GM23338 (cell line): ENCODE measurements around the gene NFE2L3. TPM values are rescaled to one million over a fixed set of nuclear protein-coding genes. Genes with fewer than 3 reads are reported as not detected.

ENCODE experiments used
- CREB1 ChIP-seq: fragments of 250-450 bp; sonication (Bioruptor Pico); IDR thresholded peaks from 2 replicates; pipeline ENCODE4 v1.5.0; 2020; ENCODE audit warnings: low read depth, mild to moderate bottlenecking, moderate library complexity
- CTCF ChIP-seq, 2 experiments: fragments of 200-600 bp in 1 of 2; sonication (generic) in 1 of 2; conservative IDR thresholded peaks; 2 replicates each; pipeline versions ENCODE4 v1.5.1 to v1.6.1; 2016 to 2017; ENCODE audit warnings: antibody characterized with exemption in 2 of 2, low read depth in 2 of 2, mild to moderate bottlenecking in 2 of 2, moderate library complexity in 1 of 2
- EZH2 ChIP-seq: fragments of 200-600 bp; sonication (generic); IDR thresholded peaks from one replicate; pipeline ENCODE4 v1.8.0; 2017; ENCODE audit warnings: antibody characterized with exemption, mild to moderate bottlenecking, low read depth; ENCODE audit not compliant: unreplicated experiment
- EZH2phosphoT487 ChIP-seq: fragments of 200-600 bp; sonication (generic); IDR thresholded peaks from one replicate; pipeline ENCODE4 v1.8.1; 2018; ENCODE audit warnings: antibody characterized with exemption; ENCODE audit not compliant: unreplicated experiment
- NANOG ChIP-seq: IDR thresholded peaks from 2 replicates; pipeline ENCODE4 v1.6.1; 2016; ENCODE audit warnings: antibody characterized with exemption, borderline replicate concordance
- POLR2AphosphoS5 ChIP-seq: IDR thresholded peaks from 2 replicates; pipeline ENCODE4 v1.6.1; 2016; ENCODE audit warnings: antibody characterized with exemption, low read depth
- STAT1 ChIP-seq: IDR thresholded peaks from one replicate; pipeline ENCODE4 v1.6.1; 2016; ENCODE audit warnings: antibody characterized with exemption; ENCODE audit not compliant: unreplicated experiment
- ZNF114 ChIP-seq: fragments of 250-450 bp; sonication (Bioruptor Pico); IDR thresholded peaks from 2 replicates; pipeline ENCODE4 v1.5.0; 2020; ENCODE audit warnings: mild to moderate bottlenecking, moderate library complexity
- ZNF331 ChIP-seq: fragments of 250-450 bp; sonication (Bioruptor Pico); IDR thresholded peaks from 2 replicates; pipeline ENCODE4 v1.5.0; 2020; ENCODE audit warnings: low read depth, mild to moderate bottlenecking, moderate library complexity
- polyA plus RNA-seq: library from polyadenylated mRNA; unstranded; fragments of >200 nt; fragmentation: Nextera tagmentation; extraction: Ambion mirVana; gene quantifications from 2 replicates; pipeline ENCODE4 v1.2.1, GENCODE V29; 2016
- total RNA-seq: library from RNA; depleted of rRNA; stranded (reverse); fragments of >200 nt; shearing (Covaris generic); gene quantifications from 2 replicates; pipeline ENCODE4 v1.2.3, GENCODE V29; 2014
- TF ChIP-seq, protein P1 (sequence below): fragments of 250-450 bp; sonication (Bioruptor Pico); IDR thresholded peaks from 2 replicates; pipeline ENCODE4 v1.5.0; 2020; ENCODE audit warnings: mild to moderate bottlenecking, moderate library complexity
- TF ChIP-seq, protein P2 (sequence below): IDR thresholded peaks from 2 replicates; pipeline ENCODE4 v1.6.1; 2016; ENCODE audit warnings: antibody characterized with exemption

The NFE2L3 gene
- total and polyA plus RNA-seq, 2 experiments from 2014 or later: 62.0 to 142 TPM

DNA sequence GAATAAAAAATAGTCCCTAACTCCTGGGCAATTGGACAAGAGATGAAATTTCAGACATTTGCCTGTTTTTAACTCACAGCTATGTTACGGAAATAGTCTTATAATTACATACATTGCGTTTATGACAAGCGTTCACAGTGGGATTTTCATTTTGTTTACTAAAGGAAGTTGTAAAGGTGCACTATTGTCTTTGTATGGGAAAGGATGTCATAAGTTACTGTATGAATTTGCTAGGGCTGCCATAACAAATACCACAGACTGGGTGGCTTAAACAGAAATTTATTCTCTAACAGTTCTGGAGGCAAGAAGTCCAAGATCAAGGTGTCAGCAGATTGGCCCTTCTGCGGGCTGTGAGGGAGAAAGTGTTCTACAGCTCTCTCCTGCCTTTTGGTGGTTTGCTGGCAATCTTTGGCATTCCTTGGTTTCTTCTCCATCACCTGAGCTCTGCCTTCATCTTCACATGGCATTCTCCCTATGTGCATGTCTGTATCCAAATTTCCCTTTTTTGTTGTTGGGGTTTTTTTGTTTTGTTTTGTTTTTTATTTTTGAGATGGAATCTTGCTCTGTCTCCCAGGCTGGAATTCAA lies 5.6 kb downstream of the NFE2L3 start (continued):
- TF ChIP-seq, protein P1, sequence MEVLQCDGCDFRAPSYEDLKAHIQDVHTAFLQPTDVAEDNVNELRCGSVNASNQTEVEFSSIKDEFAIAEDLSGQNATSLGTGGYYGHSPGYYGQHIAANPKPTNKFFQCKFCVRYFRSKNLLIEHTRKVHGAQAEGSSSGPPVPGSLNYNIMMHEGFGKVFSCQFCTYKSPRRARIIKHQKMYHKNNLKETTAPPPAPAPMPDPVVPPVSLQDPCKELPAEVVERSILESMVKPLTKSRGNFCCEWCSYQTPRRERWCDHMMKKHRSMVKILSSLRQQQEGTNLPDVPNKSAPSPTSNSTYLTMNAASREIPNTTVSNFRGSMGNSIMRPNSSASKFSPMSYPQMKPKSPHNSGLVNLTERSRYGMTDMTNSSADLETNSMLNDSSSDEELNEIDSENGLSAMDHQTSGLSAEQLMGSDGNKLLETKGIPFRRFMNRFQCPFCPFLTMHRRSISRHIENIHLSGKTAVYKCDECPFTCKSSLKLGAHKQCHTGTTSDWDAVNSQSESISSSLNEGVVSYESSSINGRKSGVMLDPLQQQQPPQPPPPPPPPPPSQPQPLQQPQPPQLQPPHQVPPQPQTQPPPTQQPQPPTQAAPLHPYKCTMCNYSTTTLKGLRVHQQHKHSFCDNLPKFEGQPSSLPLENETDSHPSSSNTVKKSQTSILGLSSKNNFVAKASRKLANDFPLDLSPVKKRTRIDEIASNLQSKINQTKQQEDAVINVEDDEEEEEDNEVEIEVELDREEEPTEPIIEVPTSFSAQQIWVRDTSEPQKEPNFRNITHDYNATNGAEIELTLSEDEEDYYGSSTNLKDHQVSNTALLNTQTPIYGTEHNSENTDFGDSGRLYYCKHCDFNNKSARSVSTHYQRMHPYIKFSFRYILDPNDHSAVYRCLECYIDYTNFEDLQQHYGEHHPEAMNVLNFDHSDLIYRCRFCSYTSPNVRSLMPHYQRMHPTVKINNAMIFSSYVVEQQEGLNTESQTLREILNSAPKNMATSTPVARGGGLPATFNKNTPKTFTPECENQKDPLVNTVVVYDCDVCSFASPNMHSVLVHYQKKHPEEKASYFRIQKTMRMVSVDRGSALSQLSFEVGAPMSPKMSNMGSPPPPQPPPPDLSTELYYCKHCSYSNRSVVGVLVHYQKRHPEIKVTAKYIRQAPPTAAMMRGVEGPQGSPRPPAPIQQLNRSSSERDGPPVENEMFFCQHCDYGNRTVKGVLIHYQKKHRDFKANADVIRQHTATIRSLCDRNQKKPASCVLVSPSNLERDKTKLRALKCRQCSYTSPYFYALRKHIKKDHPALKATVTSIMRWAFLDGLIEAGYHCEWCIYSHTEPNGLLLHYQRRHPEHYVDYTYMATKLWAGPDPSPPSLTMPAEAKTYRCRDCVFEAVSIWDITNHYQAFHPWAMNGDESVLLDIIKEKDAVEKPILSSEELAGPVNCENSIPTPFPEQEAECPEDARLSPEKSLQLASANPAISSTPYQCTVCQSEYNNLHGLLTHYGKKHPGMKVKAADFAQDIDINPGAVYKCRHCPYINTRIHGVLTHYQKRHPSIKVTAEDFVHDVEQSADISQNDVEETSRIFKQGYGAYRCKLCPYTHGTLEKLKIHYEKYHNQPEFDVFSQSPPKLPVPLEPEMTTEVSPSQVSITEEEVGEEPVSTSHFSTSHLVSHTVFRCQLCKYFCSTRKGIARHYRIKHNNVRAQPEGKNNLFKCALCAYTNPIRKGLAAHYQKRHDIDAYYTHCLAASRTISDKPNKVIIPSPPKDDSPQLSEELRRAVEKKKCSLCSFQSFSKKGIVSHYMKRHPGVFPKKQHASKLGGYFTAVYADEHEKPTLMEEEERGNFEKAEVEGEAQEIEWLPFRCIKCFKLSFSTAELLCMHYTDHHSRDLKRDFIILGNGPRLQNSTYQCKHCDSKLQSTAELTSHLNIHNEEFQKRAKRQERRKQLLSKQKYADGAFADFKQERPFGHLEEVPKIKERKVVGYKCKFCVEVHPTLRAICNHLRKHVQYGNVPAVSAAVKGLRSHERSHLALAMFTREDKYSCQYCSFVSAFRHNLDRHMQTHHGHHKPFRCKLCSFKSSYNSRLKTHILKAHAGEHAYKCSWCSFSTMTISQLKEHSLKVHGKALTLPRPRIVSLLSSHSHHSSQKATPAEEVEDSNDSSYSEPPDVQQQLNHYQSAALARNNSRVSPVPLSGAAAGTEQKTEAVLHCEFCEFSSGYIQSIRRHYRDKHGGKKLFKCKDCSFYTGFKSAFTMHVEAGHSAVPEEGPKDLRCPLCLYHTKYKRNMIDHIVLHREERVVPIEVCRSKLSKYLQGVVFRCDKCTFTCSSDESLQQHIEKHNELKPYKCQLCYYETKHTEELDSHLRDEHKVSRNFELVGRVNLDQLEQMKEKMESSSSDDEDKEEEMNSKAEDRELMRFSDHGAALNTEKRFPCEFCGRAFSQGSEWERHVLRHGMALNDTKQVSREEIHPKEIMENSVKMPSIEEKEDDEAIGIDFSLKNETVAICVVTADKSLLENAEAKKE: no peak
- TF ChIP-seq ZNF114 (CRISPR knock-in tag): no peak
- no peak for TF ChIP-seq STAT1
- TF ChIP-seq CTCF (conservative IDR thresholded peaks at IDR 0.05; ENCODE audit: low read depth in 2 of 2): no peak
- no peak for TF ChIP-seq CREB1
- TF ChIP-seq, protein P2, sequence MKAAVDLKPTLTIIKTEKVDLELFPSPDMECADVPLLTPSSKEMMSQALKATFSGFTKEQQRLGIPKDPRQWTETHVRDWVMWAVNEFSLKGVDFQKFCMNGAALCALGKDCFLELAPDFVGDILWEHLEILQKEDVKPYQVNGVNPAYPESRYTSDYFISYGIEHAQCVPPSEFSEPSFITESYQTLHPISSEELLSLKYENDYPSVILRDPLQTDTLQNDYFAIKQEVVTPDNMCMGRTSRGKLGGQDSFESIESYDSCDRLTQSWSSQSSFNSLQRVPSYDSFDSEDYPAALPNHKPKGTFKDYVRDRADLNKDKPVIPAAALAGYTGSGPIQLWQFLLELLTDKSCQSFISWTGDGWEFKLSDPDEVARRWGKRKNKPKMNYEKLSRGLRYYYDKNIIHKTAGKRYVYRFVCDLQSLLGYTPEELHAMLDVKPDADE: no peak
- TF ChIP-seq ZNF331 (CRISPR knock-in tag): no peak
- no peak for TF ChIP-seq EZH2
- TF ChIP-seq NANOG: no peak
- TF ChIP-seq POLR2AphosphoS5: no peak
- no peak for TF ChIP-seq EZH2phosphoT487
